ENCODE measurements around the gene EMD. TPM values are rescaled to one million over a fixed set of nuclear protein-coding genes. Genes with fewer than 3 reads are reported as not detected.

EMD gene
- polyA plus RNA-seq, 1 of the 3 experiments (the other 2 are of a cell fraction) = 68.0 TPM

DNA sequence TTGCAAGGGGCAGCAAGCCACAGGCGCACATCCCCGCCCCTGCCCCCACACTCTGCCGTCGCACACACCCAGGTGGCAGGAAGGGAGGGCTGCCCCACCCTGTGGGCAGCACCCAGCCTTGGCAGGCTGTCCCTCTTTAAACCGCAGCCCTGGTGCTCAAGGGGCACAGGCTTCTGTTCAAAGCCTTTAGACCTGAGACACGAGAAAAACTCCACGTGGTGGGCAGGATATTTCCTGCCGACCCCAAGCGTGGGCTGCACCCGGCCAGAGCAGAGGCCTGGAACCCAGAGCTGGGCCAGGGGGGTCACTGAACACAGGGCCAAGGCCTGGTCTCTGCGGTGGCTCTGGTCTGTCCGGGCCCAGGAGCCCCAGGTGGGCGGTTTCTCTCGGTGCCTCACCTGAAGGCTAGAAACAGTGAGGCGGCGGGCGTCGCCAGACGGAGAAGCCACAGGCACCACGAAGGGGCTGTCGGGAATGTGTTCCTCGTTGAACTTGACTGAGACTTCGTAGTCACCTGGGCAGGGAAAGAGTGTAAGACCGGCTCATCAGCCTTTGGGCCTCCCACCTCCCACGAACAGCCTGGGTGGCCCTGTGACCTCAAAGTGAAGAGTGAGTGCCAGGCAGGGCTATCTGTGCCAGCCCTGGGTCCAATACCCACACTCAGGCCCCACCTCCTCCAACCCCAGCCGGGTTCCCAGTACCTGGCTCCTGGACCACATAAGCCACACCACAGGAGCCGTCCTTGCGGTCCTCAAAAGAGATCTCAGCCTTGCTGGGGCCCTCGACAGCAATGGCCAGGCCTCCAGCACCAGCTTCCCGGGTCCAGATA, 27.7 kb upstream of the EMD start:
- Histone ChIP-seq H3K4me2 (no peak overlapping the region), H3K9ac (no peak overlapping the region), H3K27me3 (ENCODE audit: insufficient read depth) (no peaks in the 10 kb centered on the region), H4K20me1 (ENCODE audit: insufficient read depth) (peaks cover 92% of the 10 kb centered on the region), H3K79me2 (ENCODE audit: insufficient read depth) (peaks cover 3% of the 10 kb centered on the region), H3K4me3 (ENCODE audit: low read depth in 2 of 2, low read length in 1 of 2) (no peak overlapping the region), H3F3A (replicated peaks; ENCODE audit: insufficient read depth) (peaks cover 58% of the 10 kb centered on the region), H3K27ac (ENCODE audit: low read depth in 2 of 2, low read length in 1 of 2) (no peak overlapping the region), H3K9me2 (no peaks in the 10 kb centered on the region), H3K9me3 (no peaks in the 10 kb centered on the region), H3K4me1 (ENCODE audit: control insufficient read depth in 1 of 2, insufficient read depth in 2 of 2, low read depth in 1 of 2, low read length in 1 of 2) (peaks cover 0 to 5% of the 10 kb centered on the region in 2 experiments; a peak in 1 of 4 replicates), H3K36me3 (replicated peaks in 1 of 2; ENCODE audit: control insufficient read depth in 1 of 2, insufficient read depth in 2 of 2, low read length in 1 of 2) (peaks cover 6 to 63% of the 10 kb centered on the region in 2 experiments), H2AFZ (ENCODE audit: low read depth) (no peak overlapping the region)
- no peak for TF ChIP-seq SIN3A (IDR thresholded peaks at IDR 0.05; ENCODE audit: borderline replicate concordance, low read depth, low read length)
- no peak for TF ChIP-seq MAX (IDR thresholded peaks at IDR 0.05; ENCODE audit: low read depth)
- TF ChIP-seq, protein P1, sequence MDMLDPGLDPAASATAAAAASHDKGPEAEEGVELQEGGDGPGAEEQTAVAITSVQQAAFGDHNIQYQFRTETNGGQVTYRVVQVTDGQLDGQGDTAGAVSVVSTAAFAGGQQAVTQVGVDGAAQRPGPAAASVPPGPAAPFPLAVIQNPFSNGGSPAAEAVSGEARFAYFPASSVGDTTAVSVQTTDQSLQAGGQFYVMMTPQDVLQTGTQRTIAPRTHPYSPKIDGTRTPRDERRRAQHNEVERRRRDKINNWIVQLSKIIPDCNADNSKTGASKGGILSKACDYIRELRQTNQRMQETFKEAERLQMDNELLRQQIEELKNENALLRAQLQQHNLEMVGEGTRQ (IDR thresholded peaks at IDR 0.05; ENCODE audit: borderline replicate concordance, low read depth, low read length) = no peak
- TF ChIP-seq MXI1 (IDR thresholded peaks at IDR 0.05; ENCODE audit: low read depth, low read length) = no peak
- TF ChIP-seq NFIC (IDR thresholded peaks at IDR 0.05; ENCODE audit: borderline replicate concordance) = no peak
- TF ChIP-seq NRF1 (IDR thresholded peaks at IDR 0.05; ENCODE audit: low read depth, low read length) = no peak
- TF ChIP-seq SMC3 (IDR thresholded peaks at IDR 0.05; ENCODE audit: low read depth, low read length) = no peak
- no peak for TF ChIP-seq CHD2 (IDR thresholded peaks at IDR 0.05; ENCODE audit: low read length, partially characterized antibody)
- no peak for TF ChIP-seq ELF1 (IDR thresholded peaks at IDR 0.05)
- TF ChIP-seq CTCF (IDR thresholded peaks at IDR 0.05) = no peak
- no peak for TF ChIP-seq FOSL2 (IDR thresholded peaks at IDR 0.05; ENCODE audit: borderline replicate concordance, low read depth)
- TF ChIP-seq IRF3 (IDR thresholded peaks at IDR 0.05; ENCODE audit: low read depth, low read length) = no peak
- TF ChIP-seq ZBTB33 (IDR thresholded peaks at IDR 0.05; ENCODE audit: borderline replicate concordance, low read depth) = no peak
- TF ChIP-seq GATA2 (CRISPR knock-in tag; IDR thresholded peaks at IDR 0.05) = no peak
- TF ChIP-seq YY1 (IDR thresholded peaks at IDR 0.05; ENCODE audit: low read depth) = no peak
- no peak for TF ChIP-seq RCOR1 (IDR thresholded peaks at IDR 0.05; ENCODE audit: low read length)
- no peak for TF ChIP-seq EP300 (IDR thresholded peaks at IDR 0.05; ENCODE audit: borderline replicate concordance in 1 of 2, low read depth in 1 of 2, low read length in 1 of 2)
- TF ChIP-seq EZH2phosphoT487 (IDR thresholded peaks at IDR 0.05; ENCODE audit: borderline replicate concordance, low read depth) = no peak
- no peak for TF ChIP-seq PBX3 (IDR thresholded peaks at IDR 0.05)
- CTCF ChIA-PET = no interaction called here
- POLR2A ChIA-PET = no interaction called here
- no CpG with 5 or more reads among the region's 30 CpGs for WGBS (ENCODE audit: low lambda C conversion rate)
- DNase-seq = no peak
